DMS 273 treated with DMSO at 0.1 percent for 48 hours (cell line): ENCODE results near the gene ANAPC4.

Source experiments
- DNase-seq: peaks from one replicate; lab custom pipeline; 2025; lab: John Stamatoyannopoulos, UW

The ANAPC4 gene

DNA sequence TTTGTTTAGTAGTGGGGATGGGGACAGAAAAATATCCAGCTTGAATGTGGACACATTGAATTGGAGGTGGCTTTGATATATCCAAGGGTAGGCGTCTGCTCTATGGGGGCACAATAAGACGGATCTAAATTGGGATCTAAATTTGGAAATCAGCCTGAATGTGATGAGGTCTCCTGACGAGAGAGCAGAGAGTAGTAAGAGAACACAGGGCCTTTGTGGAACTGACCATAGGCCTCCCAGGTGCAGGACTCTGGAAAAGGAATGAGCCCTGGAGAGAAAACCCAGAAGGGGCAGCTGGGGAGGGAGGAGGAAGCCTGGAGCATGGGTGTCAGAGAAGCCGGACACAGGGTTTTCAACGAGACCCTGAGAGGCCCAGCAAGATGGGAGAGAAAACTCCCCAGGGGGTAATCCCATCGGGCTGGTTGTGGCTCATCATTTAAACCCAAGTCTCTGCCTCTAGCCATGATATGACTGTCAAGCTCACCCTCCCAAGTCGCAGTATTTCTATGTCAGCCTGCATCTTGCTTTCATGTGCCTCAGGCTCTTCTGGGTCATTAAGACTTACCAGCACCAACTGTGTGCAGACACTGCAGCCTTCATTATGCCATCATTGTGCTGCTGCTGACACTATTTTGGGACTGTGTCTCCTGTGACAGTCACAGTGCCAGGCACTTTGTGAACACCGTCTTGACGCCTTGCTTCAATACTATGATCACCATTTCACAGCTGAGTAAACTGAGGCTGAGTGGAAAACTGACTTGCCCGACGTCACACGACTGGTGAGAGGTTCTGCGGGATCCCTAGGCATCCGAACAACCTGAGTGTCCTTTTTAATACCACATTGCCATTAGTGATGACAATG lies 57.1 kb downstream of the ANAPC4 start:
- DNase-seq: no peak

DNA sequence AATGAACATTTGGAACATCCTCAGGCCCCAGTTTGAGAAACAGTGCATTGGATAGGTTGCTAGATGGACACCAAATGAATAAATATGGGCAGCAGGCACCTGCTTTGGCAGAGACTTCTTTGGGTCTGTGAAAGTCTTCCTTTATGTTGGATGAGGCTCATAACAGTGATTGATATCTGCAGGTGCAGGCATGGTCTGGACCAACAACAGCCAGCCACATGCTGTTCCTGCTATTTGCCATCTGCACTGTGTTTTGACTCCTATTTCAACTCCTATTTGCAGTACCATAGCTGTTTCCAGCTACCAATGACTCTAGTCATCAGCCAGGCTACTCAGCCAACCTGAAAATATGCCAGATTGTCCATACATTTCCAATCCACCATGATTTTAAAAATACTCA lies 60.9 kb downstream of the ANAPC4 start:
- peak; percentile 11 for DNase-seq

- peak; percentile 3 for DNase-seq
These were observed 62.9 kb downstream of the ANAPC4 start for GRCh38 chr4:25439918-25440477.

GRCh38 chr4:25440478-25441030 lies 63.5 kb downstream of the ANAPC4 start:
- DNase-seq: no peak

DNA sequence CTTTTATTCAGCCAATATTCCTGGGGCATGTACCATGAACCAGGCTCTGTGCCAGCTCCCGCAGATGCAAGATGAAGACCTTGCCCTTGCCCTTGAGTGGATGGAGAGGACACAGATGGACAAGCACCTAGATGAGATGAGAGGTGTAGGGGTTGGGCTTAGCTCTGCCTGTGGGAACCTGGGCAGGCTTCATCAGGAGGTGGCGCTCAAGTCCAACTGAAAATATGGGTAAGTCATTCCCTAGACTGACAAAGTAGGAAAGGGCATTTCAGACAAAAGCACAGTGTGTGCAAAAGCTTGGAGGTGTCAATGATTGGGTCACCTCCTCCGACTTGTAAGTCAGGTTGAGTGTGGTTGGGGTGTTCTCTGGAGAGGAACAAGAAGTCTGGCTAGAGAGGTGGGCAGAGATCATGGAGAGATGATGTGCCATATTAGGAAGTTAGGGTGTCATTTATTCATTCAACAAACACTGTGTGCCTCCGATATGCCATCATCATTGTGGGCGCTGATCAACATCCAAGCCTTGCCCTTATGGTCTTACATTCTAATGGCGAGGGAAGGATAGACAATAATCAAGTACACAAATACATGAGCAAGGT lies 64.6 kb downstream of the ANAPC4 start:
- DNase-seq: no peak

GRCh38 chr4:25442863-25443307 lies 65.8 kb downstream of the ANAPC4 start:
- no peak for DNase-seq

DNA sequence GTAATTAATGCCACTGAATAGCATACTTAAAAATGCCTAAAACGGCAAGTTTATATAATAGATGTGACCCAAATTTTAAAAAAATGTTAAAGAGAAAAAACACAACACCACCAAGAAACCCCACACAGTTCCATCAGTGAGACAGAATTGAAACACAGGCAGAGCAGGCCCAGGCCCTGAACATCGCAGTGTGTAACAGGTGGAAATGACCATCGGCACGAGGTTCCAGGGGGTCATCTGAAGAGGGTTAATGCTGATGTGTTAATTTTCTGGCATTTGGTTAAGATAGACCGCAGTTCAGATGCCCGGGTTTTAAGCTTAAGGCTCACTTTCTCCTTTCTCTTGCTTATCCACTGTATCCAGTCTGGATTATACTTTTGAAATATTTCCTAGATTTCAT lies 66.8 kb downstream of the ANAPC4 start:
- no peak for DNase-seq

DNA sequence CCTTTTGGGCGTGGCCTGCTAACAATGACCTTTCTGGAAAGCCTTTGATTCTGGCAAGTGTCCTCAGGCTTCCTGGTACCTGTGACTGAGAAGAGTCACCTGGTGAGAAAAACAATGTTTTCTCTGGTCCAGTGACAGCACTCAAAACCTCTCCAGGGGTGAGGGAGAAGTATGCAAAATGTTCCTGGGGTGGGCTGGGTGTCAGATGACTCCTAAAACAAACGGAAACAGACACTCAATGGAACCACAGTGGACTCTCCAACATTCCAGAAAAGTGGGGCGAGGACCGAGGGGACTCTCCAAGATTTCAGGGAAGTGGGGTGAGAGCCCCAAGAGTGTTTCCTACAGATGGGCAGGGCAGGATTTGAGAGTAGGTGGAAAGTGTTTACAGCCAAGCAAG lies 69.5 kb downstream of the ANAPC4 start:
- no peak for DNase-seq

- no peak for DNase-seq
These were observed 71.5 kb downstream of the ANAPC4 start for GRCh38 chr4:25448379-25449109.

DNA sequence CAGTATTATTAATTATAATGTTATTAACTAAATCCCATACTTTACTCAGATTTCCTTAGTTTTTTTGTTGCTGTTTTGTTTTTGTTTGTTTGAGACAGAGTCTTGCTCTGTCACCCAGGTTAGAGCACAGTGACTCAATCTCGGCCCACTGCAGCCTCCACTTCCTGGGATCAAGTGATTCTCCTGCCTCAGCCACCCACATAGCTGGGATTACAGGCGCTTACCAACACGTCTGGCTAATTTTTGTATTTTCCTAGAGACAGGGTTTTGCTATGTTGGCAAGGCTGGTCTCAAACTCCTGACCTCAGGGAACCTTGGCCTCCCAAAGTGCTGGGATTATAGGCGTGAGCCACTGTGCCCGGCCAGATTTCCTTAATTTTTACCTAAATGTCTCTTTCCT lies 72.2 kb downstream of the ANAPC4 start:
- DNase-seq: no peak

DNA sequence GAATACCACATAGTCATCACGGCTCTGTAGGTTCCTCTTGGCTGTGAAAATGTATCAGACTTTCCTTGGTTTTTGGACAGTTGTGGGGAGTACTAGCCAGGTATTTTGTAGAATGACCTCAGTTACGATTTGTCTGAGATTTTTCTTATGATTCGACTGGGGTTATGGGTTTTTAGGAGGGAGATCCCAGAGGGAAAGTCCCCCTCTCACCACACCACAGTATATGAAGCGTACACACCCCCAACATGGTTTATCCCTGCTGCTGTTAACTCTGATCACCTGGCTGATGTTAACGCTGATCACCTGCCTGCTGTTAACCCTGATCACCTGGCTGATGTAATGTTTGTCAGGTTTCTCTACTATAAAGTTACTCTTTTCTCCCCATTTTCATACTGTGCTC lies 72.6 kb downstream of the ANAPC4 start:
- no peak for DNase-seq

- no peak for DNase-seq
These were observed 73.4 kb downstream of the ANAPC4 start for GRCh38 chr4:25450491-25450901.

DNA sequence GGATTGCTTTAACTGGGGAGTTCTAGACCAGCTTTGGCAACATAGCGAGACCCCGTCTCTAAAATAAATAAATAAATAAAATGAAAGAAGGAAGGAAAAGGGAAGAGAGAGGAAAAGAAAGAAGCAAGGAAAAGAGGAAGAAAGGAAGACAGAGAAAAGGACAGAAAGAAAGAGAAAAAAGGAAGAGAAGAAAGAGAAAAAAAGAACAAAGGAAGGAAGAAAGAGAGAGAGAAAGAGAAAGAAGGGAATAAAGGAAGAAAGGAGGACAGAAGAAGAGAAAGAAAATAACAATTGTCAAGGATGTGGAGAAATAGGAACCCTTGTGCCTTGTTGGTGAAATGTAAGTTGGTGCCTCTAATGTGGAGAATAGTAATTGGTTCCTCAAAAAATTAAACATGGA lies 74.6 kb downstream of the ANAPC4 start:
- DNase-seq: no peak

GRCh38 chr4:25452081-25452480 lies 75.0 kb downstream of the ANAPC4 start:
- no peak for DNase-seq

GRCh38 chr4:25454476-25454875 lies 77.4 kb downstream of the ANAPC4 start:
- DNase-seq: no peak

GRCh38 chr4:25457053-25457715 lies 80.1 kb downstream of the ANAPC4 start:
- DNase-seq: no peak

GRCh38 chr4:25466966-25467697 lies 90.1 kb downstream of the ANAPC4 start:
- no peak for DNase-seq

GRCh38 chr4:25467843-25468242 lies 90.8 kb downstream of the ANAPC4 start:
- no peak for DNase-seq
